Left lung (tissue), 10 donors: ENCODE measurements around the gene SLC2A5. TPM values are rescaled to one million over a fixed set of nuclear protein-coding genes. Genes with fewer than 3 reads are reported as not detected.
"Not testable (repeated sequence)": the region's sequence is repeated elsewhere in the genome, so short reads cannot be mapped to it uniquely, and the experiment has no call there.

Experiments
- ATAC-seq: fragments of 200-7000 bp; cut with Tn5 transposase; one replicate; pipeline ENCODE4 v1.9.1; 2020; ENCODE audit warnings: moderate library complexity
- DNase-seq, 4 donors: peaks; one replicate each; pipeline ENCODE4 v3.0.0-alpha.2; 2013 to 2020
- H3K27ac ChIP-seq, 2 donors: fragments of 200-600 bp; sonication (generic) in 1 of 2; one replicate each; pipeline versions ENCODE4 v1.5.0 to v1.8.0; 2020 to 2021
- H3K27me3 ChIP-seq, 2 donors: fragments of 200-600 bp; sonication (generic) in 1 of 2; one replicate each; pipeline versions ENCODE4 v1.5.0 to v1.8.0; 2020 to 2021
- H3K36me3 ChIP-seq, 2 donors: fragments of 200-600 bp; sonication (generic) in 1 of 2; one replicate each; pipeline versions ENCODE4 v1.5.0 to v1.8.0; 2020 to 2021
- H3K4me1 ChIP-seq, 2 donors: fragments of 200-600 bp; one replicate each; pipeline ENCODE4 v1.8.0; 2021
- H3K4me3 ChIP-seq, 2 donors: fragments of 200-600 bp; sonication (generic) in 1 of 2; one replicate each; pipeline versions ENCODE4 v1.5.0 to v1.8.0; 2020 to 2021; ENCODE audit warnings: mild to moderate bottlenecking in 1 of 2
- H3K9me3 ChIP-seq, 2 donors: fragments of 200-600 bp; sonication (generic) in 1 of 2; one replicate each; pipeline versions ENCODE4 v1.5.0 to v1.8.0; 2020 to 2021
- CTCF ChIP-seq, 2 donors: fragments of 200-600 bp; sonication (generic) in 1 of 2; IDR thresholded peaks; one replicate each; pipeline versions ENCODE4 v1.5.0 to v1.8.0; 2021; ENCODE audit warnings: antibody characterized with exemption in 2 of 2
- intact Hi-C, 2 donors: fragments of 100-400 bp; cut with DNase I; formaldehyde crosslinking; loops; one replicate each; pipeline versions ENCODE4 v1.11.2 to v1.14.2; 2022
- polyA plus RNA-seq, 6 donors: library from polyadenylated mRNA; unstranded; fragments of 120-200 nt; gene quantifications; one replicate each; pipeline ENCODE4 v1.2.1, GENCODE V29; 2013; ENCODE audit not compliant: insufficient read length in 6 of 6
- total RNA-seq, 2 donors: library from RNA; stranded (reverse); fragmentation: NEBNext Ultra II Directional; extraction: Animal tissue kit (Norgen Biotek cat#: 25700); gene quantifications; one replicate each; pipeline ENCODE4 v1.2.1, GENCODE V29; 2021
- donor health status: DM: no; HTN: yes; CAD: no.
- donor health status: DM: no; HTN: no; CAD: no.

The SLC2A5 gene
- total and polyA plus RNA-seq, 8 donors: 0.52 to 1.6 (median 1.0) TPM

GRCh38 chr1:9100471-9101043 lies 31.1 kb upstream of the SLC2A5 start:
- intact Hi-C loops: loop anchor here in 1 of 2 donors (10.0 kb wide), 1 partner anchor 176 kb away; no protein-coding TSS in a partner anchor
- no peak for TF ChIP-seq CTCF (IDR thresholded peaks at IDR 0.05)
- Histone ChIP-seq H3K4me3 (no peak overlapping the region), H3K36me3 (peaks cover 0 to 29% of the 10 kb centered on the region in 2 donors), H3K27me3 (no peaks in the 10 kb centered on the region), H3K9me3 (no peaks in the 10 kb centered on the region), H3K4me1 (no peaks in the 10 kb centered on the region), H3K27ac (no peak overlapping the region)
- DNase-seq (no peak), ATAC-seq (peak; percentile 12)

GRCh38 chr1:9099555-9099954 lies 30.1 kb upstream of the SLC2A5 start:
- Histone ChIP-seq H3K9me3 (no peaks in the 10 kb centered on the region), H3K27ac (no peak overlapping the region), H3K36me3 (peaks cover 0 to 23% of the 10 kb centered on the region in 2 donors), H3K4me1 (no peaks in the 10 kb centered on the region), H3K27me3 (no peaks in the 10 kb centered on the region), H3K4me3 (no peak overlapping the region)
- no peak for TF ChIP-seq CTCF (IDR thresholded peaks at IDR 0.05)
- ATAC-seq (no peak), DNase-seq (no peak)
- intact Hi-C loops: loop anchor here in 1 of 2 donors (10.0 kb wide), 1 partner anchor 85 kb away; no protein-coding TSS in a partner anchor

- Histone ChIP-seq H3K27ac (no peak overlapping the region), H3K36me3 (peaks cover 0 to 11% of the 10 kb centered on the region in 2 donors), H3K4me3 (no peak overlapping the region), H3K4me1 (peaks cover 0 to 10% of the 10 kb centered on the region in 2 donors), H3K27me3 (no peaks in the 10 kb centered on the region), H3K9me3 (no peaks in the 10 kb centered on the region)
- DNase-seq (no peak), ATAC-seq (no peak)
- intact Hi-C loops: loop anchor here in 1 of 2 donors (10.0 kb wide), 1 partner anchor 83 kb away; no protein-coding TSS in a partner anchor
- no peak for TF ChIP-seq CTCF (IDR thresholded peaks at IDR 0.05)
Observed at GRCh38 chr1:9097947-9098705, 28.7 kb upstream of the SLC2A5 start.

- no peak overlapping the region for H3K27ac ChIP-seq
- peaks cover 0 to 16% of the 10 kb centered on the region in 2 donors for H3K4me1 ChIP-seq
- no peak for DNase-seq
- no peaks in the 10 kb centered on the region for H3K36me3 ChIP-seq
- TF ChIP-seq CTCF (IDR thresholded peaks at IDR 0.05): no peak
- no peak overlapping the region for H3K4me3 ChIP-seq
- no peaks in the 10 kb centered on the region for H3K27me3 ChIP-seq
- H3K9me3 ChIP-seq: no peaks in the 10 kb centered on the region
- ATAC-seq: no peak
- intact Hi-C loops: loop anchor here in 1 of 2 donors (10.0 kb wide), 1 partner anchor 81 kb away; no protein-coding TSS in a partner anchor
Observed at GRCh38 chr1:9095818-9096217, 26.4 kb upstream of the SLC2A5 start.

- intact Hi-C loops: loop anchor here in 1 of 2 donors (10.0 kb wide), 1 partner anchor 79 kb away; no protein-coding TSS in a partner anchor
- not testable (repeated sequence) for DNase-seq, H3K27me3 ChIP-seq, H3K9me3 ChIP-seq, H3K36me3 ChIP-seq, ATAC-seq, H3K4me3 ChIP-seq
- Histone ChIP-seq H3K27ac (peak overlapping the region in 1 of 2 donors; percentile 57), H3K4me1 (peaks cover 0 to 16% of the 10 kb centered on the region in 2 donors)
Observed at GRCh38 chr1:9093996-9094595, 24.7 kb upstream of the SLC2A5 start.
